Fibroblast of pulmonary artery (primary cell): ENCODE data around the gene CLPSL2.

Source experiments
- DNase-seq: peaks from one replicate; pipeline ENCODE4 v3.0.0-alpha.2; 2010; ENCODE audit warnings: low read depth
- H3K4me3 ChIP-seq: replicated peaks from 2 replicates; pipeline ENCODE4 v1.5.1; 2011; ENCODE audit warnings: low read depth, mild to moderate bottlenecking, control low read depth, low read length, moderate library complexity
- CTCF ChIP-seq: IDR thresholded peaks from 2 replicates; pipeline ENCODE4 v1.5.1; 2011; ENCODE audit warnings: mild to moderate bottlenecking, control low read depth, low read length, inconsistent platforms; ENCODE audit errors: missing control alignments

CLPSL2 gene

GRCh38 chr6:35787266-35788218 lies 11.1 kb downstream of the CLPSL2 start:
- DNase-seq, result no peak
- H3K4me3 ChIP-seq, result no peak overlapping the region
- no peak for TF ChIP-seq CTCF

GRCh38 chr6:35788423-35788982 lies 12.1 kb downstream of the CLPSL2 start:
- no peak for TF ChIP-seq CTCF
- no peak for DNase-seq
- no peak overlapping the region for H3K4me3 ChIP-seq

GRCh38 chr6:35790683-35791082 lies 14.3 kb downstream of the CLPSL2 start:
- no peak for DNase-seq
- no peak overlapping the region for H3K4me3 ChIP-seq
- TF ChIP-seq CTCF, result no peak

GRCh38 chr6:35794536-35795452 lies 18.4 kb downstream of the CLPSL2 start:
- DNase-seq, result no peak
- no peak for TF ChIP-seq CTCF
- H3K4me3 ChIP-seq, result no peak overlapping the region

- H3K4me3 ChIP-seq, result no peak overlapping the region
- no peak for TF ChIP-seq CTCF
- no peak for DNase-seq
These were observed 19.2 kb downstream of the CLPSL2 start for GRCh38 chr6:35795453-35796071.

- TF ChIP-seq CTCF, result no peak
- DNase-seq, result no peak
These were observed 19.8 kb downstream of the CLPSL2 start for GRCh38 chr6:35796236-35796635.

More at GRCh38 chr6:35796236-35796635, 19.8 kb downstream of the CLPSL2 start:
- no peak overlapping the region for H3K4me3 ChIP-seq
